Measurements from ENCODE around the gene MAGI2. TPM values are rescaled to one million over a fixed set of nuclear protein-coding genes. Genes with fewer than 3 reads are reported as not detected.

MAGI2 gene
- total RNA-seq, 4 donors from 2014 or later, result 0.90 to 2.4 (median 0.99) TPM

DNA sequence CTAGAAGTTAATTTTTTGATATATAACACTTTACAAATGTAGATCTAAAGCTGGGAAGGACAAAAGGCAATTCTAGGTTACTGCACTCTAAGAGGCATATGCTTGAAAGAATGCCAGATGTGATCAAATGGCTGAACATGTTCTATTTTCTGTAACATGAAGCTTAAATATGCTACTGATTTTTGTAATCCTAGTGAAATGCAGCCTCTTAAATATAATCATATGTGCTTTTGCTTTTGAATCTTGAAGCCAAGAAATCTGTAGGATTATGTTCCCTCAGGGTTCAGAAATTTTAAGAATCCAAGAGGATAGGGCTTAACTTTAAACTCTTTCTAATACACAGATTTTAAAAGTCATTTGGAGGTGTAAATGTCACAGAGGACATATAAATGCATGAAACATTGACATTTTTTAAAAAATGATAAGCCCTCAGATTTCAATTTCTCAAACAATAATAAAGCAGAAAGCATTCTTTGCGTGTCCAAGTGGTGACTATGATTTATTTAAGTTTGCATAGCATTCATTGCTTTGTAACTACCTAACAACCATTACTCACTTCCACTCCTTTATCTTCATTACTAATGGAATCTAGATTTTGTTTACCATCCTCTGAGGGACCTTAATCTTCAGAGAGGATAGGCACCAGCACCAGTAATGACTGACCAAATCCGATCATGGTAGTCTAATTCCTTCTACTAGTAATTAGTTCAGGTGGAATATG is 170.4 kb downstream of the MAGI2 start:
- intact Hi-C loops (cut with DNase I; ENCODE audit: low total_unique reads), result no loop called here
- Histone ChIP-seq H3K9me3 (no peaks in the 10 kb centered on the region), H3K27ac (no peak overlapping the region), H3K4me3 (no peak overlapping the region), H3K36me3 (no peaks in the 10 kb centered on the region), H3K27me3 (no peaks in the 10 kb centered on the region), H3K4me1 (peaks cover 7 to 11% of the 10 kb centered on the region in 2 donors)
- in situ Hi-C loops (cut with MboI; ENCODE audit: low sequenced_read_pairs in 4 of 4), result no loop called here
- ATAC-seq (no peak), DNase-seq (no peak)
- no peak for TF ChIP-seq POLR2A (IDR thresholded peaks at IDR 0.05)
- TF ChIP-seq, protein P1, sequence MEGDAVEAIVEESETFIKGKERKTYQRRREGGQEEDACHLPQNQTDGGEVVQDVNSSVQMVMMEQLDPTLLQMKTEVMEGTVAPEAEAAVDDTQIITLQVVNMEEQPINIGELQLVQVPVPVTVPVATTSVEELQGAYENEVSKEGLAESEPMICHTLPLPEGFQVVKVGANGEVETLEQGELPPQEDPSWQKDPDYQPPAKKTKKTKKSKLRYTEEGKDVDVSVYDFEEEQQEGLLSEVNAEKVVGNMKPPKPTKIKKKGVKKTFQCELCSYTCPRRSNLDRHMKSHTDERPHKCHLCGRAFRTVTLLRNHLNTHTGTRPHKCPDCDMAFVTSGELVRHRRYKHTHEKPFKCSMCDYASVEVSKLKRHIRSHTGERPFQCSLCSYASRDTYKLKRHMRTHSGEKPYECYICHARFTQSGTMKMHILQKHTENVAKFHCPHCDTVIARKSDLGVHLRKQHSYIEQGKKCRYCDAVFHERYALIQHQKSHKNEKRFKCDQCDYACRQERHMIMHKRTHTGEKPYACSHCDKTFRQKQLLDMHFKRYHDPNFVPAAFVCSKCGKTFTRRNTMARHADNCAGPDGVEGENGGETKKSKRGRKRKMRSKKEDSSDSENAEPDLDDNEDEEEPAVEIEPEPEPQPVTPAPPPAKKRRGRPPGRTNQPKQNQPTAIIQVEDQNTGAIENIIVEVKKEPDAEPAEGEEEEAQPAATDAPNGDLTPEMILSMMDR (IDR thresholded peaks at IDR 0.05 in 4 of 5, conservative IDR thresholded peaks at IDR 0.05 in 1 of 5), result no peak

DNA sequence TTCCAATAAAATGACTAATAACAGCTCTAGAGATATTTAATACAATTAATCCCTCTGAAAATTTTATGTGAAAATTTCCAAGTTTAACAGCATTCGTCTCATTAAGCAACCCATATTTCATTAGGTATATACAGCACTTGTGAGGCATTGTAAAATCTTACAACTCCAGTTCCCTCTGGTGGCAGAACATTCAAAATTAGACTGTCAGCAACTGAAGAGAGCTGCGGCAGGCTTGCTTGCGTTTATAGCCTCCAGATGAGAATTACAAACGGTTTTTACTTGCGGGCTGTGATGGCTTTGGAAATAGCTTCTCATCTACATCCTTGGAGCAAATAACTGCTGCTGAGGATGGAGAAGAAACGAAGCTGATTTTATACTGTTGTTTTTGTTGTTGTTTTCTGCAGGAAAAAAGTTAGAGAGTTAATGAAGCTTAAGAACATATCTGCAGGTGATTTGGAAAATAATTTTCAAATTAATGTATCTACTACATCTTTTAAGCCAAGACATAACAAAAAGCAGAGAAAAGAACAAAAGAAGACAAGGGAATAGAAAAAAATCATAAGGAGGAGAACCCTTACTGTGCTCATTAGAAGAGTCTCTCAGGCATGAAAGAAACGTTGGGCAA is 171.3 kb downstream of the MAGI2 start:
- intact Hi-C loops (cut with DNase I; ENCODE audit: low total_unique reads), result no loop called here
- DNase-seq (no peak), ATAC-seq (peak; percentile 92 to 93)
- Histone ChIP-seq H3K27ac (no peak overlapping the region), H3K4me3 (peak overlapping the region in 3 of 4 donors; percentile 2 to 21 (median 2)), H3K27me3 (no peaks in the 10 kb centered on the region), H3K4me1 (peaks cover 7 to 11% of the 10 kb centered on the region in 2 donors), H3K9me3 (no peaks in the 10 kb centered on the region), H3K36me3 (no peaks in the 10 kb centered on the region)
- TF ChIP-seq, protein P1 (IDR thresholded peaks at IDR 0.05 in 4 of 5, conservative IDR thresholded peaks at IDR 0.05 in 1 of 5), result peak in 1 of 5 experiments; percentile 42
- TF ChIP-seq POLR2A (IDR thresholded peaks at IDR 0.05), result no peak
- in situ Hi-C loops (cut with MboI; ENCODE audit: low sequenced_read_pairs in 4 of 4), result no loop called here

DNA sequence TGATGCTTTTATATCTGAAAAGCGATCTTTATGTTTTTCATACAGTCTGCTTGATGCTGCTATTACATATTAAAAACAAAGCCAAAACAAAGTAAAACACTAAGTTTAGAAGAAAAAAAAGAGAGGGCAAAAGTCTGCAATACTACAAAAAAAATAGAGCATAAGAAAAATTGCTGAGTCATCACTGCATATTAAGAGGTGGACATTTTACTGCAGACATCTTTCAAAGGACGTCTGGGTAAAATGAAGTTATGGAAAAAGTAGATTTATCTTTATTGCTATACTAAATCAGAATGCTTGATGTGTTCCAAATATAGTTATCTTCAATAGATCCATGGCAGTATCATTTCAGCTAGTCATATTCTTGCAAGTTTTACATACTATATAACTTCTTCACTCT is 172.0 kb downstream of the MAGI2 start:
- intact Hi-C loops (cut with DNase I; ENCODE audit: low total_unique reads), result no loop called here
- H3K9me3 ChIP-seq, result no peaks in the 10 kb centered on the region
- TF ChIP-seq, protein P1 (IDR thresholded peaks at IDR 0.05 in 4 of 5, conservative IDR thresholded peaks at IDR 0.05 in 1 of 5), result no peak
- in situ Hi-C loops (cut with MboI; ENCODE audit: low sequenced_read_pairs in 4 of 4), result no loop called here
- H3K4me1 ChIP-seq, result peaks cover 7 to 11% of the 10 kb centered on the region in 2 donors
- DNase-seq (no peak), ATAC-seq (no peak)
- H3K4me3 ChIP-seq, result no peak overlapping the region
- no peaks in the 10 kb centered on the region for H3K36me3 ChIP-seq
- H3K27me3 ChIP-seq, result no peaks in the 10 kb centered on the region
- H3K27ac ChIP-seq, result no peak overlapping the region

DNA sequence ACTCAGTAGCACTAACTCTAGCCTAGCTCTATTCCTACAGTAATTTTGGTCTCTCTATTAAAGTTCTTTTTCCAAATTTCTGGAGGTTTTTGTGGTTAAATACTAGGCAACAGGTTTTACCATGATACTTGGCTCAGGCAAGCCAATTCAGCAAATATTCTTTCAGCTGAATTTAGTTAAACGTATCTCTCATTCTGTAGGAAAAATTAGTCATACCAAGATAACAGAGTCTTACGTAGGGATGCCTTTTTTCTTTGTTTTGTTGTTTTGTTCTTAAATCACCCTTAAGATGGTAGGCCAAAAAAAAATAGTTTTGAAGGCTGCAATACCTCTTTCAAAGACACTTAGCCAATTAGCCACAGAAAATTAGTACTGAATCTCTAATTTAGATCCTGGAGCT is 180.5 kb downstream of the MAGI2 start:
- no peaks in the 10 kb centered on the region for H3K4me1 ChIP-seq
- no peak for DNase-seq
- TF ChIP-seq POLR2A (IDR thresholded peaks at IDR 0.05), result no peak
- TF ChIP-seq, protein P1 (IDR thresholded peaks at IDR 0.05 in 4 of 5, conservative IDR thresholded peaks at IDR 0.05 in 1 of 5), result no peak
- H3K27ac ChIP-seq, result no peak overlapping the region
- in situ Hi-C loops (cut with MboI; ENCODE audit: low sequenced_read_pairs in 4 of 4), result no loop called here
- H3K36me3 ChIP-seq, result no peaks in the 10 kb centered on the region
- H3K27me3 ChIP-seq, result no peaks in the 10 kb centered on the region
- H3K9me3 ChIP-seq, result no peaks in the 10 kb centered on the region
- intact Hi-C loops (cut with DNase I; ENCODE audit: low total_unique reads), result no loop called here
- H3K4me3 ChIP-seq, result no peak overlapping the region
- ATAC-seq, result no peak
